Measurements from ENCODE around the gene OS9.

OS9 gene

GRCh38 chr12:57749061-57749460 lies 55.1 kb downstream of the OS9 start:
- H3K27ac Mint-ChIP-seq = peak overlapping the region; percentile 52
- no peaks in the 10 kb centered on the region for H3K9me3 Mint-ChIP-seq
- no peaks in the 10 kb centered on the region for H3K27me3 Mint-ChIP-seq
- no peak overlapping the region for H3K4me3 Mint-ChIP-seq
- H3K4me1 Mint-ChIP-seq = peaks cover 64% of the 10 kb centered on the region
- peaks cover 18% of the 10 kb centered on the region for H3K36me3 Mint-ChIP-seq

- no peaks in the 10 kb centered on the region for H3K27me3 Mint-ChIP-seq
- peaks cover 57% of the 10 kb centered on the region for H3K4me1 Mint-ChIP-seq
- H3K27ac Mint-ChIP-seq = peak overlapping the region; percentile 94
- peaks cover 18% of the 10 kb centered on the region for H3K36me3 Mint-ChIP-seq
- H3K4me3 Mint-ChIP-seq = peak overlapping the region; percentile 95
- H3K9me3 Mint-ChIP-seq = no peaks in the 10 kb centered on the region
These were observed 56.9 kb downstream of the OS9 start for GRCh38 chr12:57750561-57751431.

DNA sequence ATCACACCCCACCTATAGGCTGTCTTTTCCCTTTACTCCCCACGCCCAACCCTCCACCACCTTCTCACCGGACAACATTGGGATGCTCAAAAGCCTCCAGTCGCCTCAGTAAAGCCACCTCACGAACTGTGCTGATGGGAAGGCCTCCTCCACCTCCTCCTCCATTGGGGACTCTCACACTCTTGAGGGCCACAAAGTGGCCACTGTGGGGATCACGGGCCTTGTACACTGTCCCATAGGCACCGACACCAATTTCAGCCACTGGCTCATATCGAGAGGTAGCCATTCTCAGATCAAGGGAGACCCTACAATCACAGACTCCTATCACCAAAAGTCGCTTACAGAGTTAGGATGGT lies 57.5 kb downstream of the OS9 start:
- H3K9me3 Mint-ChIP-seq = no peaks in the 10 kb centered on the region
- H3K27ac Mint-ChIP-seq = peak overlapping the region; percentile 94
- H3K4me1 Mint-ChIP-seq = peaks cover 56% of the 10 kb centered on the region
- H3K4me3 Mint-ChIP-seq = peak overlapping the region; percentile 95
- H3K36me3 Mint-ChIP-seq = peaks cover 18% of the 10 kb centered on the region
- no peaks in the 10 kb centered on the region for H3K27me3 Mint-ChIP-seq

DNA sequence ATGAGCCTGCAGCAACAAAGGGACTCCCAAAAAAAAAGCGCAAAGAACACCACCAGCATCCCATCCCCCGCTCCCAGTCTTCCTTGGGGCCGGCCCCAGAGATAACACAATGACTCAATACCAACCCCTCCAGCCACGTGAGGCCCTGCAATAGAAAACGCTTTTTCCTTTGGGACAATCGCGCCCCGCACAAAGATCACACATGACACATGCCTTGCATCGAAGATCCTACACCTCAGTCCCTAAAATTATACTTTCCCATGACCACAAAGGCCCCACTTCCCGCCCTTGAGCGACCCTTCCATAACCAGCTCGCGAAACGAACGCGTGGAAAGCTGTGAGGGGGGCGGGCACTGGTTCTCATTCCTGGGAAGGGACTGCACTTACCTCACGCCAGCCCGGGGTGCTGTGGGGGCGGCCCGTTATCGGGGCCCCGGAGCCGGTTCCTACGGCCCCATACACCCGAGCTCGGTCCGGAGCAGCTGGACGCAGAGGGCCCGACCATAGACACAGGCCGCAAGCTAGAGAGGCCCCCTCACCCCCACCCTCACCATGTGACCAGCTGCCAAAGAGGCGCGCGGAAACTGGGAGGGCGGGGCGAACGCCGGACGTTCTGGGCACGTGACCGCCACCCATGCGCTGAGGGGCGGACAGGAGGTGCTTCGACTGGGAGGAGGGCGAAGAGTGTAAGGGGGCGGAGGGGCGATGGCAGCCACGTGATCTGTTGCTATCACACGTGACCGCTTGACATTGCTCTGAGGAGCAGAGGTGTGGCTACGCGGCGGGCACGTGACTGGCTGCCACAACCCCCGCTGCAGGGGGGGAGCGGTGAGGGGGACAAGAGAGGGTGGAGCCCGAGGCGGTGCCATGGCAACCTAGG lies 58.1 kb downstream of the OS9 start, which contains the start of gene CDK4:
Gene CDK4, minus strand, starts transcription at position 523 of the 880 bp plus-strand sequence. CDS start 593 bp downstream, outside the sequence.
- Mint-ChIP-seq H3K4me1 (peaks cover 59% of the 10 kb centered on the region), H3K36me3 (peaks cover 18% of the 10 kb centered on the region), H3K27me3 (no peaks in the 10 kb centered on the region), H3K27ac (peak within 1 kb of the TSS; percentile 94), H3K9me3 (no peaks in the 10 kb centered on the region), H3K4me3 (peak within 1 kb of the TSS; percentile 95)

DNA sequence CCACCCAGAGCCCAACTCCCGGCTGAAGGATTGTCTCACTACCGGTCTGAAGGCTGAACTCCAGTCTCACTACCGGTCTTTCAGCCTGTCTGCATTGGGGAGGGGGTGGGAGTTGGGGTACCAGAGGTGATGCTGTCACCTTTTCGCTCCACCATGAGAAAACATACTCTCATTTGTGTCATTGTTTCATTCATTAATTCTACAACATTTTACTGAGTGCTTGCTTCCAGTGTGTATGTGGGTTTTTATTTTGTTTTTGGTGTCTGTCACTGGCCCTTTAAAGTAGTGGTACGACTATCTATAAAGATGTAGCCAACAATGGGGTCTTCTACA lies 58.7 kb downstream of the OS9 start:
- Mint-ChIP-seq H3K27ac (peak overlapping the region; percentile 94), H3K27me3 (no peaks in the 10 kb centered on the region), H3K4me3 (peak overlapping the region; percentile 95), H3K4me1 (peaks cover 56% of the 10 kb centered on the region), H3K9me3 (no peaks in the 10 kb centered on the region), H3K36me3 (peaks cover 13% of the 10 kb centered on the region)

- peaks cover 61% of the 10 kb centered on the region for H3K4me1 Mint-ChIP-seq
- H3K27ac Mint-ChIP-seq = peak overlapping the region; percentile 84
- peak overlapping the region; percentile 90 for H3K4me3 Mint-ChIP-seq
- no peaks in the 10 kb centered on the region for H3K9me3 Mint-ChIP-seq
- H3K27me3 Mint-ChIP-seq = no peaks in the 10 kb centered on the region
- peaks cover 18% of the 10 kb centered on the region for H3K36me3 Mint-ChIP-seq
These were observed 59.9 kb downstream of the OS9 start for GRCh38 chr12:57753756-57754337.

DNA sequence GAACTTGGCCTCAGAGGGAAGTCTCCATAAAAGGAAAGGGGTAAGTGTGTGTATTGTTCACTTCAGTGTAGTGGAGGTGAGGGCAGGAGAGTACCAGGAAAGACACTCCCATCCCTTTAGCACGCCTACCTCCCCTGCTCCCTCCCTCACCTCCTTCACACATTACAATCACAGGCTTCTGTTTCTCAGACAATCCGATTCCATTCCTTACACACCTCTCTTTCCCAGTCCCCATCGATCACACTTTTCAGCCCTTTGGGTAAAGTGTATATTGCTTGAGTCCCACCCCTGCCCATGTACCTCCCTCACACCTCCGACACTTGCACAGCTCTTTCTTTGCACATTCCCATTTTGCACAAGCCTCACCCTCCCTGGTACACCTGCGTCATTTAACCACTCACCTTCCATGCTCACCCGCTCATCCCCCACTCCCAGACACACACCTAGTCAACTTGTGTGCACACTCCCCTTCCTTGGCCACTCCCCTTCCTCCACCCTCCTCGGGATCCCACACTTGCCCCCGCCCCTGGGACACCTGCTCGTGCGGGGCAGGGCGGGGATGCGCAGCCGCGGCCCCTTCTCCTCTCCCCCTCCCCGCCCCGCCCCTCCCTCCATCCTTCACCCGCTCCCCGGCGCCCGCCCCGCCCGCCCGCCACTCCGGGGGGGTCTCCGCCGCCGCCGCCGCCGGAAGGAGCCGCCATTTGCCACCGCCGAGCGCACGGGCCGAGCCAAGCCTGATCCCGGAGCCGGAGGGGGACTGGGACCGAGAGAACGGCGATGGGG lies 60.7 kb downstream of the OS9 start, which contains the start of gene MARCHF9:
Gene MARCHF9, plus strand, starts transcription at position 693 of the 783 bp plus-strand sequence. CDS start 426 bp downstream, outside the sequence.
- H3K4me3 Mint-ChIP-seq = peak within 1 kb of the TSS; percentile 90
- H3K9me3 Mint-ChIP-seq = no peaks in the 10 kb centered on the region
- H3K36me3 Mint-ChIP-seq = peaks cover 19% of the 10 kb centered on the region
- H3K27me3 Mint-ChIP-seq = no peaks in the 10 kb centered on the region
- peaks cover 66% of the 10 kb centered on the region for H3K4me1 Mint-ChIP-seq
- peak within 1 kb of the TSS; percentile 84 for H3K27ac Mint-ChIP-seq

DNA sequence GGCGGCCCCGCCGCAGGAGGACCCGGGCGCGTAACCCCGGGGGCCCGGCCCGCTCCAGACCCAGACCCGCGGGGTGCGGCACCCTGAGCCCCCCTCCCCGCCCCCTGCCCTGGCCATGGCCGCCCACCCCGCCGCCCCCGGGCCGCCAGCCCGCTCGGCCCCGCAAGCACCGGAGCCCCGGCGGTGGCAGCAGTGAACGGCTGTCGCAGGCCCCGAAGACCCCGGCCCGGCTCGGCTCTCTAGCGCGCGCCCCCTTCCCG lies 61.2 kb downstream of the OS9 start:
- no peaks in the 10 kb centered on the region for H3K27me3 Mint-ChIP-seq
- H3K27ac Mint-ChIP-seq = no peak overlapping the region
- H3K4me1 Mint-ChIP-seq = peaks cover 70% of the 10 kb centered on the region
- peaks cover 19% of the 10 kb centered on the region for H3K36me3 Mint-ChIP-seq
- H3K4me3 Mint-ChIP-seq = no peak overlapping the region
- no peaks in the 10 kb centered on the region for H3K9me3 Mint-ChIP-seq

DNA sequence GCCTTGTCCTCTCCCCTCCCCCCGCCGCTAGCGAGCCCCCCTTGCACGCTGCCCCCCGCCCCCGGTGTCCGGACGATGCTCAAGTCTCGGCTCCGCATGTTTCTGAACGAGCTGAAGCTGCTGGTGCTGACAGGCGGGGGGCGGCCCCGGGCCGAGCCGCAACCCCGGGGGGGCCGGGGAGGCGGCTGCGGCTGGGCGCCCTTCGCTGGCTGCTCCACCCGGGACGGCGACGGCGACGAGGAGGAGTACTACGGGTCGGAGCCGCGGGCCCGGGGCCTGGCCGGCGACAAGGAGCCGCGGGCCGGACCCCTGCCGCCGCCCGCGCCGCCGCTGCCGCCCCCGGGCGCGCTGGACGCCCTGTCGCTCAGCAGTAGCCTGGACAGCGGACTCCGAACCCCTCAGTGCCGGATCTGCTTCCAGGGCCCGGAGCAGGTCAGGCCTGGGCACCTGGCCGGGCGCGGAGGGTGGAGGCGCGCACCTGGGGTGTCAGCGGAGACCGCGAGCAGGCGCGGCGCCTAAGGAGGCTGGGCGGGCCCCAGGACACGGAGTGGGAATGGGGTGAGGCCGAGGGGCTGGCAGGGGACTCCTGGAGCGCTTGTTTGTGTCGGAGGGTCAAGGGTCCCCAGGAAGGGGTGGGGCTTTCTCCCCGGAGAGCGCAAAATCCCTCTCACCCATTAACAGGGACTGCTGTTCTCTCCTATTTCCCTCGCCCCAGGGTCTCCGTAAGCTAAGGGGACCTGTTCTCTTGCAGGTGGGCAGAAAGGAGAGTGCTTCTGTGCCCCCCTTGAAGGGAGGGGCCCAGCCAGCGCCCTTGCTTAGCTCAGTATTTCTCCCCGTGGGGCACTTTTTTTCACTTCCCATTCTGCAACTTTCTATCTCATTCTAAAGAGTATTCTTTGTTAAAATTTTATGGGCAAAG lies 61.8 kb downstream of the OS9 start:
- no peaks in the 10 kb centered on the region for H3K27me3 Mint-ChIP-seq
- peaks cover 14% of the 10 kb centered on the region for H3K36me3 Mint-ChIP-seq
- peaks cover 65% of the 10 kb centered on the region for H3K4me1 Mint-ChIP-seq
- peak overlapping the region; percentile 84 for H3K4me3 Mint-ChIP-seq
- H3K9me3 Mint-ChIP-seq = no peaks in the 10 kb centered on the region
- H3K27ac Mint-ChIP-seq = peak overlapping the region; percentile 14

DNA sequence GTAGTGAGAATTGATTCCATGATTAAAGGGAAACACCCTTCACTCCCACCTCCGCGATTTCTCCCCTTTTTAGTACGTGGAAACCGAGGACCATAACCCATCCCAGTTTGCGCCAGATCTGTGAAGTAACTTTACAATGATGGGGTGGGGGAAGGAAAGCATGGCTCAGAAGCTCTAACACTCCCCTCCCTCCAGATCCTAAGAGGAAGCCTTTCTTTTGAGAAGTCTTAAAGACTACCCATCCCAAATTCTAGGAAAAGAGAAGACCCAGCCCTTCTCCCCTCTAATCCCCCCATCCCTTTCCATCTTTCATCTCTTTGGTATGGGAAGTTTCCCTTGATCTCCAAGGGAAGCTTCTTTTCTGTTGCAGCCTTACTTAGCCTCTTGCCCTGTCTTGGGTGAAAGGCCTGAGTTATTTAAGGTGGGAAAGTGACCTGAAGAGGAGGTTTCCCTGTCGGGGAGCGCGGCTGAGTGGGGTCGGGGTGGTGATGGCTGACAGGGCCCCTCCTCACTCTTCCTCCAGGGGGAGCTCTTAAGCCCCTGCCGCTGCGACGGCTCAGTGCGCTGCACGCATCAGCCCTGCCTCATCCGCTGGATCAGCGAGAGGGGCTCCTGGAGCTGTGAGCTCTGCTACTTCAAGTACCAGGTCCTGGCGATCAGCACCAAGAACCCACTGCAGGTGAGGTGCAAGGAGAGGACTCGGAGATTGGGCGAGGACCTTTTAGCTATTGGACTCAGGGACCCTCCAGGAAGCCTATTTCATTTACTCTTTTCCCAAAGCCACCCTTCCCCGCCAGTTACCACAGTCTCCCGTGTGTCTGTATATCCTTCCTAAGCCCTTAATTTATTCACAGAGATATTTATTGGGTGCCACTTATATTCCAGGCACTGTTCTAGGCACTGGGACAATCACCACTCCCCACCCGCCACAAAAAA lies 62.7 kb downstream of the OS9 start:
- Mint-ChIP-seq H3K36me3 (peaks cover 8% of the 10 kb centered on the region), H3K27ac (peak overlapping the region; percentile 14), H3K4me1 (peaks cover 62% of the 10 kb centered on the region), H3K4me3 (peak overlapping the region; percentile 84), H3K9me3 (no peaks in the 10 kb centered on the region), H3K27me3 (no peaks in the 10 kb centered on the region)

DNA sequence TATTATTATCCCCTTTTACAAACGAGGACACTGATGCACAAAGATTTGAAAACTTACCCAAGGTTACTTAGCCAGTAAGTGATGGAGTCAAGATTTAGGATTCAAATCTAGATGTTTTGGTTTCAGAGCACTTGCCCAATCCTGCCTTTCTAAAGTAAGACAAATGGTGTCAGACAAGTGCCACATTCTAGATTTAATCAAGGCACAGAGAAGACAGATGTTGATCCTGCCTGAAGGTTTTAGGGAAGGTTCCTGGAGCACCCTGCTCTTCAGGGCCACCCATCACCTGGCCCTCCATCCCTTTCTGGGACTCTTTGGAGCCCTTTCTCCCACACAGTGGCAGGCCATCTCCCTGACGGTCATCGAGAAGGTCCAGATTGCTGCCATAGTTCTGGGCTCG lies 63.8 kb downstream of the OS9 start:
- Mint-ChIP-seq H3K27me3 (no peaks in the 10 kb centered on the region), H3K9me3 (no peaks in the 10 kb centered on the region), H3K36me3 (peaks cover 6% of the 10 kb centered on the region), H3K27ac (no peak overlapping the region), H3K4me1 (peaks cover 53% of the 10 kb centered on the region), H3K4me3 (no peak overlapping the region)

GRCh38 chr12:57758552-57759359 lies 64.8 kb downstream of the OS9 start:
- H3K4me1 Mint-ChIP-seq = peaks cover 48% of the 10 kb centered on the region
- no peak overlapping the region for H3K27ac Mint-ChIP-seq
- H3K36me3 Mint-ChIP-seq = peaks cover 10% of the 10 kb centered on the region
- H3K4me3 Mint-ChIP-seq = no peak overlapping the region
- H3K27me3 Mint-ChIP-seq = peaks cover 2% of the 10 kb centered on the region
- no peaks in the 10 kb centered on the region for H3K9me3 Mint-ChIP-seq
